Osteoblast (primary cell): ENCODE data around the gene SORCS2. TPM values are rescaled to one million over a fixed set of nuclear protein-coding genes. Genes with fewer than 3 reads are reported as not detected.

Experiments
- DNase-seq: peaks from one replicate; pipeline ENCODE4 v3.0.0; 2011; ENCODE audit warnings: low spot score, mixed read lengths; ENCODE audit not compliant: insufficient read length; ENCODE audit errors: missing footprints
- H2AFZ ChIP-seq: 2 replicates; pipeline ENCODE4 v1.6.0; 2011; ENCODE audit warnings: mild to moderate bottlenecking, low read length
- H3K27ac ChIP-seq: 2 replicates; pipeline ENCODE4 v1.5.1; 2011; ENCODE audit warnings: mild to moderate bottlenecking, low read depth, low read length, moderate library complexity
- H3K27me3 ChIP-seq: 2 replicates; pipeline ENCODE4 v1.6.0; 2012; ENCODE audit warnings: mild to moderate bottlenecking, control low read depth, inconsistent platforms, low read length, moderate library complexity; ENCODE audit not compliant: insufficient read depth
- H3K36me3 ChIP-seq: 2 replicates; pipeline ENCODE4 v1.5.1; 2011; ENCODE audit warnings: mild to moderate bottlenecking, low read length, control low read depth, moderate library complexity; ENCODE audit not compliant: insufficient read depth
- H3K4me1 ChIP-seq: 2 replicates; pipeline ENCODE4 v1.5.1; 2011; ENCODE audit warnings: mild to moderate bottlenecking, low read length, control low read depth, moderate library complexity; ENCODE audit not compliant: insufficient read depth
- H3K4me2 ChIP-seq: 2 replicates; pipeline ENCODE4 v1.6.0; 2011; ENCODE audit warnings: mild to moderate bottlenecking, low read length; ENCODE audit not compliant: insufficient read depth
- H3K4me3 ChIP-seq: fragments of 200-600 bp; sonication (generic); 3 replicates; pipeline ENCODE4 v1.5.1; 2012; ENCODE audit warnings: mild to moderate bottlenecking, low read length, inconsistent platforms; ENCODE audit not compliant: insufficient read depth
- H3K79me2 ChIP-seq: 2 replicates; pipeline ENCODE4 v1.6.0; 2012; ENCODE audit warnings: mild to moderate bottlenecking, low read length, control low read depth, inconsistent platforms; ENCODE audit not compliant: insufficient read depth
- H3K9me3 ChIP-seq: 2 replicates; pipeline ENCODE4 v1.5.1; 2011; ENCODE audit warnings: low read depth, low read length, control low read depth
- H4K20me1 ChIP-seq: 2 replicates; pipeline ENCODE4 v1.6.0; 2012; ENCODE audit warnings: mild to moderate bottlenecking, low read length, control low read depth; ENCODE audit not compliant: insufficient read depth
- CTCF ChIP-seq: IDR thresholded peaks from 2 replicates; pipeline ENCODE4 v1.5.1; 2011; ENCODE audit warnings: mild to moderate bottlenecking, low read depth, low read length, moderate library complexity; ENCODE audit errors: extremely low read depth
- total RNA-seq: library from RNA; depleted of rRNA; stranded (reverse); fragments of >200 nt; gene quantifications from 2 replicates; pipeline ENCODE4 v1.2.3, GENCODE V29; 2012

SORCS2 gene
- total RNA-seq, 1 donor: 9.0 TPM

DNA sequence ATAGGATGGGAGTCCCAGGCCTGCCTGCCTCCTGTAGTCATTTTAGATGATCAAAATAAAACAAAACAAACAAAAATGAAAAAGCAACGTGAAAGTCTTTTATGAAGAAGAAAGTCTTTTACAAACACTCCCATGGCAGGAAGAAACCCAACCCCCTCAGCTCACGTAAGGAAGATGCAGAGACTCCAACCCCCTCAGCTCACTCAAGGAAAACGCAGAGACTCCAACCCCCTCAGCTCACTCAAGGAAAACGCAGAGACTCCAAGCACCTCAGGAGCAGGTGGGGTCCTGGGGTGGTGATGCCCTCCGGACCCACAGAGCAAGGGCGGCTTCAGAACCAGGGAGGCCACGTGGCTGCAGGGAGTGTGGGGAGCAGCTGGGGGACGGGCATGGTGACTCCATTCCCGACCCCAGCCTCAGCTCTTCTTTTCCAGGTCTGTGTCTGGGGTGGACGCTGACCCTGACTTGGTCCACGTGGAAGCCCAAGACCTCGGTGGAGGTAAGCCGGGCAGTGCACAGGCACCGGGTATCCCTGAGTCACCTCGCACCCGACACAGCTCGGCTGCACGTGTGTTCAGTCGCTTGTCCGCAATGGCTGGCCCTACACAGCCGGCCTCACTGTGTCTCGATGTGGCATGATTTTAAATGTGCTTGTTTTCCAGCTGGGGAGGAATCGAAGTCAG is 468.9 kb downstream of the SORCS2 start:
- no peak overlapping the region for H3K27ac ChIP-seq
- no peak for TF ChIP-seq CTCF
- no peak overlapping the region for H3K4me3 ChIP-seq
- H3K79me2 ChIP-seq: no peaks in the 10 kb centered on the region
- H4K20me1 ChIP-seq: peaks cover 5% of the 10 kb centered on the region
- no peaks in the 10 kb centered on the region for H3K4me1 ChIP-seq
- H3K36me3 ChIP-seq: no peaks in the 10 kb centered on the region
- H3K27me3 ChIP-seq: no peaks in the 10 kb centered on the region
- no peak overlapping the region for H3K4me2 ChIP-seq
- no peak overlapping the region for H2AFZ ChIP-seq
- no peaks in the 10 kb centered on the region for H3K9me3 ChIP-seq
- DNase-seq: peak; percentile 60

GRCh38 chr4:7661846-7662506 is 469.6 kb downstream of the SORCS2 start:
- no peak overlapping the region for H3K27ac ChIP-seq
- H3K27me3 ChIP-seq: no peaks in the 10 kb centered on the region
- H3K9me3 ChIP-seq: no peaks in the 10 kb centered on the region
- H3K4me2 ChIP-seq: no peak overlapping the region
- H4K20me1 ChIP-seq: peaks cover 5% of the 10 kb centered on the region
- H3K4me1 ChIP-seq: no peaks in the 10 kb centered on the region
- peak; percentile 63 for DNase-seq
- no peak for TF ChIP-seq CTCF
- no peak overlapping the region for H3K4me3 ChIP-seq
- H3K79me2 ChIP-seq: no peaks in the 10 kb centered on the region
- no peak overlapping the region for H2AFZ ChIP-seq
- no peaks in the 10 kb centered on the region for H3K36me3 ChIP-seq

DNA sequence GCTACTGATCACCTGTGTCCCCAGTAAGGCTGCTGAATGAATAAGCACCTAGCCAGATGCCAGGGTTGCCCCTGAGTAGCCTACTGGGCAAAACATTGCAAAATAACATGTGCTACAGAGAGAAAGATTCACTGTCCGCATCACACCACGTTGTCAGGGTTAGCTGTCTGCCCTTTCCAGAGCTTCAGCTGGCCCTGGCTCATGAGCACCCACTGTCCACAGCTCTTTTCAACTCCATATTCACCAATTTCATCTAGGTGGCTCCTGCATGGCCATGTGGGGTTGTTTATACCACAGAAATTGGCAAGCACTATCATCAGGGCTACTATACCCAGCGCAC is 470.1 kb downstream of the SORCS2 start:
- no peaks in the 10 kb centered on the region for H3K9me3 ChIP-seq
- DNase-seq: peak; percentile 13
- H3K27ac ChIP-seq: no peak overlapping the region

More for the DNA sequence above, 470.1 kb downstream of the SORCS2 start:
- Histone ChIP-seq H3K4me1 (no peaks in the 10 kb centered on the region), H3K27me3 (no peaks in the 10 kb centered on the region), H3K36me3 (no peaks in the 10 kb centered on the region), H3K4me2 (no peak overlapping the region), H2AFZ (no peak overlapping the region), H3K4me3 (no peak overlapping the region), H3K79me2 (no peaks in the 10 kb centered on the region), H4K20me1 (peaks cover 5% of the 10 kb centered on the region)
- no peak for TF ChIP-seq CTCF
